HepG2 (cell line): ENCODE results near the gene CDH13.

Source experiments
- BCL6 ChIP-seq: IDR thresholded peaks from 2 replicates; pipeline ENCODE4 v1.6.1; 2016; ENCODE audit warnings: missing genetic modification reagents, missing compliant biosample characterization
- CAMTA2 ChIP-seq: sonication (generic); formaldehyde crosslinking; IDR thresholded peaks from 2 replicates; pipeline ENCODE4 v1.4.0; 2020; ENCODE audit warnings: mild to moderate bottlenecking, missing genetic modification reagents, borderline replicate concordance
- CTCF ChIP-seq: sonication (generic); formaldehyde crosslinking; IDR thresholded peaks from 2 replicates; pipeline ENCODE4 v1.5.0; 2020; ENCODE audit warnings: mild to moderate bottlenecking, missing genetic modification reagents, moderate library complexity
- RELA ChIP-seq: sonication (generic); formaldehyde crosslinking; IDR thresholded peaks from 2 replicates; pipeline ENCODE4 v1.4.0; 2020; ENCODE audit warnings: missing genetic modification reagents
- SMC3 ChIP-seq: IDR thresholded peaks from 2 replicates; pipeline ENCODE4 v1.6.1; 2011; ENCODE audit warnings: low read length, improper control_type of control experiment
- SRSF9 ChIP-seq: fragments of 200-400 bp; formaldehyde crosslinking; IDR thresholded peaks from 2 replicates; pipeline ENCODE4 v1.6.1; 2018; ENCODE audit warnings: borderline replicate concordance, mild to moderate bottlenecking, low read depth, low read length; ENCODE audit not compliant: insufficient read depth, poor library complexity, severe bottlenecking
- YY1 ChIP-seq: IDR thresholded peaks from 2 replicates; pipeline ENCODE4 v1.6.1; 2011; ENCODE audit warnings: low read length, low read depth, moderate library complexity, mild to moderate bottlenecking; ENCODE audit not compliant: insufficient read depth, insufficient replicate concordance
- ZNF484 ChIP-seq: sonication (generic); formaldehyde crosslinking; IDR thresholded peaks from 2 replicates; pipeline ENCODE4 v1.5.1; 2020; ENCODE audit warnings: mild to moderate bottlenecking, low read depth, missing genetic modification reagents, borderline replicate concordance
- ZNF512 ChIP-seq: sonication (generic); formaldehyde crosslinking; IDR thresholded peaks from 2 replicates; pipeline ENCODE4 v1.4.0; 2020; ENCODE audit warnings: mild to moderate bottlenecking, missing genetic modification reagents
- ZNF768 ChIP-seq: sonication (generic); formaldehyde crosslinking; IDR thresholded peaks from 2 replicates; pipeline ENCODE4 v1.4.0; 2020; ENCODE audit warnings: missing genetic modification reagents
- TF ChIP-seq, protein P1 (sequence below), 2 experiments: IDR thresholded peaks; 2 replicates each; pipeline ENCODE4 v1.6.1; 2011 to 2012; ENCODE audit warnings: low read length in 2 of 2, borderline replicate concordance in 1 of 2, low read depth in 1 of 2, mild to moderate bottlenecking in 1 of 2, moderate library complexity in 1 of 2

DNA sequence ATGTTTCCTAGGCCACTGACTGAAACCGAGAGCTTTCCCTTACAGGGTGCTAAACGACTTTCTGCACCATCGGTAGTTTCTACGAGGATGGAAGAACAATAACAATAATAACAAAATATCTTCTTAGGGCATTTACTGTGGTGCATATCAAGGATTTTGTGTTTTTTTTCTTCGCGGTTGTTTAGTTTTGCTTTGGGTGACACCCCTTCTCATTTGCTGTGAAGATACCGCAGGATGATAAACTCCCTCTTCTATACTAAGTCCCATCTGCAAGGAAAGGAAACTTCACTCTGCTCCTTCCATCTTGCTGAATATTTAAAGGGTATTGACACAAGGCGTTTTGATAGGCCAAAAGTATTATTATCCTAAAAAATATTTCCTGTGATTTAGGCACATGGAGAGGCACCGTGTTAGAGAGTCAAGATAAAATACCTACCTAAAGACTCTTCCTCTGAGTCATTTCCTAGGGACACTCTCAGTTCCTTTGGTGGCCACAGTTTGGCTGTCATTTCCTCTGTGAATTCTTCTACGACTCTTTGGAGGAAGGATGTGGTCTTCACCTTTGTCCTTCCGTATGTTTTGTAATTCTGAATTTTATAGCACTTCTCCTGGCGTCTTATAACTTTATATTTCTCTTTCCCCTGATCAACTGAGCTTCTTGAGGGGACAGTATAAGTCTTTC lies 318.8 kb downstream of the CDH13 start:
- TF ChIP-seq CAMTA2 (CRISPR knock-in tag) = no peak
- no peak for TF ChIP-seq YY1
- TF ChIP-seq ZNF512 (CRISPR knock-in tag) = no peak
- TF ChIP-seq ZNF768 (CRISPR knock-in tag) = no peak
- TF ChIP-seq BCL6 (CRISPR knock-in tag) = no peak
- TF ChIP-seq SMC3 = no peak
- TF ChIP-seq CTCF (CRISPR knock-in tag) = no peak
- TF ChIP-seq RELA = no peak
- no peak for TF ChIP-seq ZNF484
- no peak for TF ChIP-seq SRSF9
- TF ChIP-seq, protein P1, sequence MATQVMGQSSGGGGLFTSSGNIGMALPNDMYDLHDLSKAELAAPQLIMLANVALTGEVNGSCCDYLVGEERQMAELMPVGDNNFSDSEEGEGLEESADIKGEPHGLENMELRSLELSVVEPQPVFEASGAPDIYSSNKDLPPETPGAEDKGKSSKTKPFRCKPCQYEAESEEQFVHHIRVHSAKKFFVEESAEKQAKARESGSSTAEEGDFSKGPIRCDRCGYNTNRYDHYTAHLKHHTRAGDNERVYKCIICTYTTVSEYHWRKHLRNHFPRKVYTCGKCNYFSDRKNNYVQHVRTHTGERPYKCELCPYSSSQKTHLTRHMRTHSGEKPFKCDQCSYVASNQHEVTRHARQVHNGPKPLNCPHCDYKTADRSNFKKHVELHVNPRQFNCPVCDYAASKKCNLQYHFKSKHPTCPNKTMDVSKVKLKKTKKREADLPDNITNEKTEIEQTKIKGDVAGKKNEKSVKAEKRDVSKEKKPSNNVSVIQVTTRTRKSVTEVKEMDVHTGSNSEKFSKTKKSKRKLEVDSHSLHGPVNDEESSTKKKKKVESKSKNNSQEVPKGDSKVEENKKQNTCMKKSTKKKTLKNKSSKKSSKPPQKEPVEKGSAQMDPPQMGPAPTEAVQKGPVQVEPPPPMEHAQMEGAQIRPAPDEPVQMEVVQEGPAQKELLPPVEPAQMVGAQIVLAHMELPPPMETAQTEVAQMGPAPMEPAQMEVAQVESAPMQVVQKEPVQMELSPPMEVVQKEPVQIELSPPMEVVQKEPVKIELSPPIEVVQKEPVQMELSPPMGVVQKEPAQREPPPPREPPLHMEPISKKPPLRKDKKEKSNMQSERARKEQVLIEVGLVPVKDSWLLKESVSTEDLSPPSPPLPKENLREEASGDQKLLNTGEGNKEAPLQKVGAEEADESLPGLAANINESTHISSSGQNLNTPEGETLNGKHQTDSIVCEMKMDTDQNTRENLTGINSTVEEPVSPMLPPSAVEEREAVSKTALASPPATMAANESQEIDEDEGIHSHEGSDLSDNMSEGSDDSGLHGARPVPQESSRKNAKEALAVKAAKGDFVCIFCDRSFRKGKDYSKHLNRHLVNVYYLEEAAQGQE (IDR thresholded peaks at IDR 0.05; ENCODE audit: borderline replicate concordance in 1 of 2, low read depth in 1 of 2, low read length in 2 of 2) = no peak
